Measurements from ENCODE around the gene ACACA.

The ACACA gene

DNA sequence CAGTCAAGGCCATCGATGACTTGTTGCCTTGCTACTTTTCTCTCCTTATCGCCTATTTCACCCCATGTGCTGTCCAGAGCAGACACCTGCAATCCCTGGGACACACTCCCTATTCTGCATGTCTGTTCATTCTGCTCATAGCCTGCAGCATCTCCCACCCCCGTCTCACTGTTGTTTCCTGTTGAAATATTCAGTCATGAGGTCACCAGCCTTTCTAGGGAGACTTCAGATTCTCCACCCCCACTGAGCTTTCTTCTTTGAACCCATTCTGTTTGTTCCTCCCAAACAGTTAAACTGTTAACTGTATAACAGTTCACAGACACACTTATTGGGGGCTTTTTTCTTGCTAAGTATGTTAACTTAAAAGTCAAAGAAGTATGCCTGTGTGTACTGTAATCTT lies 363.4 kb downstream of the ACACA start:
- TF ChIP-seq, protein P1, sequence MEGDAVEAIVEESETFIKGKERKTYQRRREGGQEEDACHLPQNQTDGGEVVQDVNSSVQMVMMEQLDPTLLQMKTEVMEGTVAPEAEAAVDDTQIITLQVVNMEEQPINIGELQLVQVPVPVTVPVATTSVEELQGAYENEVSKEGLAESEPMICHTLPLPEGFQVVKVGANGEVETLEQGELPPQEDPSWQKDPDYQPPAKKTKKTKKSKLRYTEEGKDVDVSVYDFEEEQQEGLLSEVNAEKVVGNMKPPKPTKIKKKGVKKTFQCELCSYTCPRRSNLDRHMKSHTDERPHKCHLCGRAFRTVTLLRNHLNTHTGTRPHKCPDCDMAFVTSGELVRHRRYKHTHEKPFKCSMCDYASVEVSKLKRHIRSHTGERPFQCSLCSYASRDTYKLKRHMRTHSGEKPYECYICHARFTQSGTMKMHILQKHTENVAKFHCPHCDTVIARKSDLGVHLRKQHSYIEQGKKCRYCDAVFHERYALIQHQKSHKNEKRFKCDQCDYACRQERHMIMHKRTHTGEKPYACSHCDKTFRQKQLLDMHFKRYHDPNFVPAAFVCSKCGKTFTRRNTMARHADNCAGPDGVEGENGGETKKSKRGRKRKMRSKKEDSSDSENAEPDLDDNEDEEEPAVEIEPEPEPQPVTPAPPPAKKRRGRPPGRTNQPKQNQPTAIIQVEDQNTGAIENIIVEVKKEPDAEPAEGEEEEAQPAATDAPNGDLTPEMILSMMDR (IDR thresholded peaks at IDR 0.05; ENCODE audit: insufficient read depth, low read depth, low read length, missing control alignments): no peak
- H3K4me3 ChIP-seq (ENCODE audit: low read depth, low read length): no peak overlapping the region
- DNase-seq (ENCODE audit: low read depth): no peak

DNA sequence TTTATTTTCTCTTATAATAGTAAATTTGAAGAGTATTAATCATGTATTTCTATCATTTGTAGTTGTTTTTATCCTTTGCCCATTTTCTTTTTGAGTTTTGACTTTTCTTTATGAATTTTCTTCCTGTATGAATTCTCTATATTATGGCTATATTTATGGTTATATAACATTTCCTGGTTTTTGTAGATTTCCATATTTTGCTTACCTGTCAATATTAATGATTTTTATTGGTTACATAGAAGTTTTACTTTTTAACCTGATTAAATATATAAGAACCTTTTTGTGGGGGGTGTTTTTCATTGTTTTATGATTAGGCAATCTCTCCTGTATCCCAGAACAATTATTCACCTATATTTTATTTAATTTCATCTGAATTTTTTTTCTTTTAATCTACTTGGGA lies 364.7 kb downstream of the ACACA start:
- TF ChIP-seq, protein P1 (IDR thresholded peaks at IDR 0.05; ENCODE audit: insufficient read depth, low read depth, low read length, missing control alignments): no peak
- DNase-seq (ENCODE audit: low read depth): no peak
- H3K4me3 ChIP-seq (ENCODE audit: low read depth, low read length): no peak overlapping the region

DNA sequence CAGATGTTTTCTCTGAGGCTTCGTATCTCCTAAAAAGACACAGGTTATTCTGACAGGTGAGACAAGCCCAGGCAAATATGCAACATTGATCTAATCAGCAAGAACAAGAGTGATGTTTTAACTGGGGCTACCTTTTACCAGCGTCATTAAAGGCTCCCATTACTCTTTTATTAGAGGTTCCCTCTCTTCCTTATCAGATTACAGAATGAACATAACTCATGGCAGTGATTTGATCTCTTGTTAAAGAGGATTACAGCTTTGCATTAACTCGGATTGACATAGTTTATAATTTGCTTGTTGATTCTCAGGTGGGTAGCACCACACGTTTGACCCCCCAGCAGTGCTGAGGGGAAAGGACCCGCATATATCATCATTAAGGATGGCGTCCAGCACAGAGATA lies 367.4 kb downstream of the ACACA start:
- no peak for DNase-seq (ENCODE audit: low read depth)
- no peak overlapping the region for H3K4me3 ChIP-seq (ENCODE audit: low read depth, low read length)
- TF ChIP-seq, protein P1 (IDR thresholded peaks at IDR 0.05; ENCODE audit: insufficient read depth, low read depth, low read length, missing control alignments): no peak

DNA sequence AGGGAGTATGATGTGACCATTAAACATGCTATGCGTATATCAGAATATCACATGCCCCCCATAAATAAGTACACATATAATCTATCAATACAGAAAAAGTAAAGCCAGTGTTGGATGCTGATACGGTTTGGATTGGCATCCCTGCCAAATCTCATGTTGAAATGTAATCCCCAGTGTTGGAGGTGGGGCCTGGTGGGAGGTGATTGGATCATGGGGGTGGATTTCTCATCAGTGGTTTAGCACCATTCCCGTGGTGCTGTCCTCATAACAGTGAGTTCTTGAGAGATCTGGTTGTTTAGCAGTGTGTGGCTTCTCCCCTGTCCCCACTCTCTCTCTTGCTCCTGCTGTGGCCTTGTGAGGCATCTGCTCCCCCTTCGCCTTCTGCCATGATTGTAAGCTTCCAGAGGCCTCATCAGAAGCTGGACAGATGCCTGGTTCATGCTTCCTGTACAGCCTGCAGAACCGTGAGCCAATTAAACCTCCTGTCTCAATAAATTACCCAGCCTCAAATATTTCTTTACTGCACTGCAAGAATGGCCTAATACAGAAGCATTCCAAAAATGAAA lies 369.0 kb downstream of the ACACA start:
- H3K4me3 ChIP-seq (ENCODE audit: low read depth, low read length): no peak overlapping the region
- no peak for DNase-seq (ENCODE audit: low read depth)
- TF ChIP-seq, protein P1 (IDR thresholded peaks at IDR 0.05; ENCODE audit: insufficient read depth, low read depth, low read length, missing control alignments): no peak
